Adrenal gland (tissue), 12 donors: ENCODE data around the gene RHOT1. TPM values are rescaled to one million over a fixed set of nuclear protein-coding genes. Genes with fewer than 3 reads are reported as not detected.
A peak's percentile ranks its signal among the peaks of the same experiment; 100 is the strongest.

ENCODE experiments used
- DNase-seq, 7 donors: peaks; one replicate each; pipeline ENCODE4 v3.0.0-alpha.2; 2019 to 2020
- H3K27ac ChIP-seq, 5 donors: fragments of 200-600 bp; sonication (generic) in 4 of 5; 1 replicate in 3 of 5; 2 replicates in 2 of 5; pipeline versions ENCODE4 v1.5.1 to v1.8.0; 2016 to 2020; ENCODE audit warnings: mild to moderate bottlenecking in 1 of 5
- H3K27me3 ChIP-seq: fragments of 200-600 bp; 2 replicates; pipeline ENCODE4 v1.8.0; 2021
- H3K36me3 ChIP-seq, 2 donors: fragments of 200-600 bp; replicated peaks in 1 of 2; 1 replicate in 1 of 2; 2 replicates in 1 of 2; pipeline versions ENCODE4 v1.5.1 to v1.8.0; 2018 to 2022
- H3K4me1 ChIP-seq, 2 donors: fragments of 200-600 bp; replicated peaks in 1 of 2; 1 replicate in 1 of 2; 2 replicates in 1 of 2; pipeline versions ENCODE4 v1.5.1 to v1.8.0; 2018 to 2021
- H3K4me3 ChIP-seq, 4 donors: fragments of 200-600 bp; sonication (generic) in 3 of 4; one replicate each; pipeline ENCODE4 v1.5.1; 2016 to 2018
- H3K9me3 ChIP-seq, 3 donors: fragments of 200-600 bp; sonication (generic) in 1 of 3; replicated peaks in 1 of 3; 1 replicate in 2 of 3; 2 replicates in 1 of 3; pipeline versions ENCODE4 v1.5.1 to v1.8.0; 2016 to 2021
- POLR2A ChIP-seq, 2 donors: fragments of 450-650 bp; IDR thresholded peaks; one replicate each; pipeline ENCODE4 v1.6.1; 2017; ENCODE audit warnings: antibody characterized with exemption in 2 of 2, mild to moderate bottlenecking in 2 of 2, moderate library complexity in 1 of 2
- WGBS, 4 donors: extraction: QIAGEN DNeasy Blood & Tissue Kit in 2 of 4; methylation state at CpG; one replicate each; pipeline versions ENCODE4 v1.1.5 to v1.1.7; 2013 to 2017; 5-methylcytosine and 5-hydroxymethylcytosine counted together
- intact Hi-C, 2 donors: fragments of 100-400 bp; cut with DNase I; formaldehyde crosslinking; loops; one replicate each; pipeline versions ENCODE4 v1.14.1 to v1.15.0; 2022 to 2023
- polyA plus RNA-seq, 3 donors: library from polyadenylated mRNA; stranded (reverse); fragments of 200-250 nt in 2 of 3; fragments of 350-450 nt in 1 of 3; fragmentation: Illumina TruSeq in 1 of 3; extraction: RNeasy Lipid Tissue Mini Kit (QIAGEN cat#74804) in 1 of 3; gene quantifications; one replicate each; pipeline ENCODE4 v1.2.3, GENCODE V29; 2013 to 2014
- small RNA-seq, 2 donors: library from RNA; depleted of rRNA; stranded (forward); fragments of <200 nt; gene quantifications; one replicate each; pipeline ENCODE3, GENCODE V24; 2016
- total RNA-seq, 9 donors: library from RNA; depleted of rRNA in 4 of 9; stranded (reverse); fragments of >200 nt in 4 of 9; fragments of 120-200 nt in 1 of 9; fragmentation: NEBNext Ultra II Directional in 1 of 9; extraction: Animal tissue kit (Norgen Biotek cat#: 25700) in 1 of 9; gene quantifications; one replicate each; pipeline versions ENCODE4 v1.1.0 to v1.2.4, GENCODE V29; 2013 to 2023
- TF ChIP-seq, protein P1 (sequence below), 6 experiments: fragments of 450-650 bp in 4 of 6; fragments of 200-600 bp in 2 of 6; sonication (generic) in 1 of 6; IDR thresholded peaks; 1 replicate in 5 of 6; 2 replicates in 1 of 6; pipeline versions ENCODE4 v1.5.1 to v1.8.0; 2016 to 2021; ENCODE audit warnings: antibody characterized with exemption in 6 of 6, mild to moderate bottlenecking in 2 of 6, moderate library complexity in 1 of 6
- donor health status: healthy with polysubstance abuse.
- donor health status: Bipolar disorder and iron deficiency.
- donor health status: DM: yes; HTN: yes; CAD: no.
- donor health status: DM: no; HTN: no; CAD: no.
- donor health status: DM: no; HTN: no; CAD: no.
- donor health status: DM: yes; HTN: yes; CAD: no.

The RHOT1 gene
- total and polyA plus RNA-seq, 12 donors = 44.2 to 97.7 (median 66.4) TPM

DNA sequence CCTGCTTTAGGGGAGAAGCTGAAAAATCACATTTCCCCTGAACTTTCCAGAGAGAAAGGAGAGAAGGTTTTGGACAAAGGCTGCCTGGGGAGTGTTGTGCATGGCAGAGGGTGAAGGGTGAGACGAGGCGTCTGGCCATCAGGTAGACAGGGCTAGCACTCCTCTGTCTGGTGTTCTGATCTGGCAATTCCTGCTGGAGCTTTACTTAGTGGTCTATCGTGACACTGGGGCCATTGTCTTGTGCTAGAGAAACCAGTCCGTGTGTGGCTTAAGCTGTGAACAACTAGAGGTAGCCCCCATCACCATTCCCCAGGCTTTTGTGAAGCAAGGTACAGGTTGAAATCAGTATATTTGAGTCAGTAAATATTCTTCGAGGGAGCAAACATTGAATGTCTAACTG lies 131.8 kb downstream of the RHOT1 start:
- TF ChIP-seq, protein P1, sequence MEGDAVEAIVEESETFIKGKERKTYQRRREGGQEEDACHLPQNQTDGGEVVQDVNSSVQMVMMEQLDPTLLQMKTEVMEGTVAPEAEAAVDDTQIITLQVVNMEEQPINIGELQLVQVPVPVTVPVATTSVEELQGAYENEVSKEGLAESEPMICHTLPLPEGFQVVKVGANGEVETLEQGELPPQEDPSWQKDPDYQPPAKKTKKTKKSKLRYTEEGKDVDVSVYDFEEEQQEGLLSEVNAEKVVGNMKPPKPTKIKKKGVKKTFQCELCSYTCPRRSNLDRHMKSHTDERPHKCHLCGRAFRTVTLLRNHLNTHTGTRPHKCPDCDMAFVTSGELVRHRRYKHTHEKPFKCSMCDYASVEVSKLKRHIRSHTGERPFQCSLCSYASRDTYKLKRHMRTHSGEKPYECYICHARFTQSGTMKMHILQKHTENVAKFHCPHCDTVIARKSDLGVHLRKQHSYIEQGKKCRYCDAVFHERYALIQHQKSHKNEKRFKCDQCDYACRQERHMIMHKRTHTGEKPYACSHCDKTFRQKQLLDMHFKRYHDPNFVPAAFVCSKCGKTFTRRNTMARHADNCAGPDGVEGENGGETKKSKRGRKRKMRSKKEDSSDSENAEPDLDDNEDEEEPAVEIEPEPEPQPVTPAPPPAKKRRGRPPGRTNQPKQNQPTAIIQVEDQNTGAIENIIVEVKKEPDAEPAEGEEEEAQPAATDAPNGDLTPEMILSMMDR (IDR thresholded peaks at IDR 0.05) = no peak
- TF ChIP-seq POLR2A (IDR thresholded peaks at IDR 0.05) = no peak
- Histone ChIP-seq H3K27me3 (no peaks in the 10 kb centered on the region), H3K4me1 (peaks cover 3 to 28% of the 10 kb centered on the region in 2 donors), H3K4me3 (no peak overlapping the region), H3K36me3 (no peaks in the 10 kb centered on the region), H3K27ac (no peak overlapping the region), H3K9me3 (no peaks in the 10 kb centered on the region)
- 79 to 91% (median 83%) methylated on average over 4 to 5 of the region's 5 CpGs for WGBS, 4 donors
- intact Hi-C loops = no loop called here
- DNase-seq = no peak

DNA sequence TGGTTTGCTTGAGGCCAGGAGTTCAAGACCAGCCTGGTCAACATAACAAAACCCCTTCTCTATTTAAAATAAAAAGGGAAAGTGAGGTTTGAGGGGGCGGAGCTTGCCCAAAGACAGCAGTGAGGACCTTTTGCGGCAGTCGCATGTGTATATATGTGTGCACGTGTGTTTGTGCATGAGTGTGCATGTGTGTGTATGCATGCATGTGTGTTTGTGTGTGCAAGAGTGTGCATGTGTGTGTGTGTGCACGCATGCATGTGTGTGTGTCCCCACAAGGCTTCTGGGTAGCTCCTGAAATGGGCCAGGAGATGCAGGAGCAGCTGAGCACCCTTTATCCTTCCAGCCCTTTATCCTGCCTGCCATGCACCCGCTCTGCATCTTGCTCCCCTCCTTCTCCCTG lies 132.3 kb downstream of the RHOT1 start:
- Histone ChIP-seq H3K36me3 (no peaks in the 10 kb centered on the region), H3K27ac (peak overlapping the region in 2 of 5 donors; percentile 82 to 84), H3K27me3 (no peaks in the 10 kb centered on the region), H3K9me3 (no peaks in the 10 kb centered on the region), H3K4me3 (no peak overlapping the region), H3K4me1 (peaks cover 3 to 28% of the 10 kb centered on the region in 2 donors)
- intact Hi-C loops = no loop called here
- no peak for TF ChIP-seq POLR2A (IDR thresholded peaks at IDR 0.05)
- TF ChIP-seq, protein P1 (IDR thresholded peaks at IDR 0.05) = no peak
- WGBS, 4 donors = 65 to 74% (median 69%) methylated on average over 6 of the region's 6 CpGs
- DNase-seq = no peak

Small RNA genes within 50 kb of the gene (small RNA-seq; reads per million reads assigned to genes)
- 0 reads per million in 2 donors for gene UBL5P2

Other genes with a start within 250 kb of the RHOT1 start
- gene UTP6, start 240.8 kb upstream of the RHOT1 start, total RNA-seq = 10 to 100 TPM in 8 of 9 donors, 1 to 10 TPM in 1; 7.0 to 68.1 (median 35.6) TPM
- 10 to 100 TPM; 32.9 to 93.9 (median 72.9) TPM for gene UTP6, start 240.8 kb upstream of the RHOT1 start, polyA plus RNA-seq
- 10 to 100 TPM; 10.3 to 24.1 (median 20.0) TPM for gene SUZ12, start 205.5 kb upstream of the RHOT1 start, total RNA-seq
- gene SUZ12, start 205.5 kb upstream of the RHOT1 start, polyA plus RNA-seq = 10 to 100 TPM in 2 of 3 donors, 1 to 10 TPM in 1; 8.7 to 27.1 (median 15.8) TPM
- gene LRRC37B, start 135.1 kb upstream of the RHOT1 start, total RNA-seq = 10 to 100 TPM in 6 of 9 donors, 1 to 10 TPM in 3; 7.4 to 37.3 (median 12.9) TPM
- 10 to 100 TPM; 10.2 to 45.3 (median 22.0) TPM for gene LRRC37B, start 135.1 kb upstream of the RHOT1 start, polyA plus RNA-seq
- 10 to 100 TPM in 1 of 9 donors, 1 to 10 TPM in 8; 1.7 to 10.2 (median 4.8) TPM for gene RHBDL3, start 123.3 kb downstream of the RHOT1 start, total RNA-seq
- gene RHBDL3, start 123.3 kb downstream of the RHOT1 start, polyA plus RNA-seq = 1 to 10 TPM; 4.9 to 9.3 (median 5.3) TPM
- gene C17orf75, start 199.7 kb downstream of the RHOT1 start, total RNA-seq = 10 to 100 TPM in 8 of 9 donors, 1 to 10 TPM in 1; 9.6 to 36.5 (median 21.0) TPM
- 10 to 100 TPM; 13.5 to 23.8 (median 17.1) TPM for gene C17orf75, start 199.7 kb downstream of the RHOT1 start, polyA plus RNA-seq
- gene ZNF207, start 207.7 kb downstream of the RHOT1 start, total RNA-seq = 100 to 1,000 TPM in 7 of 9 donors, 10 to 100 TPM in 2; 68.7 to 193 (median 135) TPM
- gene ZNF207, start 207.7 kb downstream of the RHOT1 start, polyA plus RNA-seq = 100 to 1,000 TPM in 1 of 3 donors, 10 to 100 TPM in 2; 58.8 to 190 (median 68.4) TPM